ENCODE measurements around the gene GORASP1.

GRCh38 chr3:39144095-39144747, 36.8 kb upstream of the GORASP1 start:
- TF ChIP-seq CTCF (IDR thresholded peaks at IDR 0.05 in 4 of 5, conservative IDR thresholded peaks at IDR 0.05 in 1 of 5) (no peak), POLR2A (IDR thresholded peaks at IDR 0.05) (no peak)

All from gastrocnemius medialis (tissue), 4 donors.